COLO668 (cell line): ENCODE data around the gene RTKN2.
"Not testable (repeated sequence)": the region's sequence is repeated elsewhere in the genome, so short reads cannot be mapped to it uniquely, and the experiment has no call there.

Experiments used
- DNase-seq: peaks from one replicate; lab custom pipeline; 2025; ENCODE audit not compliant: unreplicated experiment; lab: John Stamatoyannopoulos, UW

Gene RTKN2, protein sequence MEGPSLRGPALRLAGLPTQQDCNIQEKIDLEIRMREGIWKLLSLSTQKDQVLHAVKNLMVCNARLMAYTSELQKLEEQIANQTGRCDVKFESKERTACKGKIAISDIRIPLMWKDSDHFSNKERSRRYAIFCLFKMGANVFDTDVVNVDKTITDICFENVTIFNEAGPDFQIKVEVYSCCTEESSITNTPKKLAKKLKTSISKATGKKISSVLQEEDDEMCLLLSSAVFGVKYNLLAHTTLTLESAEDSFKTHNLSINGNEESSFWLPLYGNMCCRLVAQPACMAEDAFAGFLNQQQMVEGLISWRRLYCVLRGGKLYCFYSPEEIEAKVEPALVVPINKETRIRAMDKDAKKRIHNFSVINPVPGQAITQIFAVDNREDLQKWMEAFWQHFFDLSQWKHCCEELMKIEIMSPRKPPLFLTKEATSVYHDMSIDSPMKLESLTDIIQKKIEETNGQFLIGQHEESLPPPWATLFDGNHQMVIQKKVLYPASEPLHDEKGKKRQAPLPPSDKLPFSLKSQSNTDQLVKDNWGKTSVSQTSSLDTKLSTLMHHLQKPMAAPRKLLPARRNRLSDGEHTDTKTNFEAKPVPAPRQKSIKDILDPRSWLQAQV

DNA sequence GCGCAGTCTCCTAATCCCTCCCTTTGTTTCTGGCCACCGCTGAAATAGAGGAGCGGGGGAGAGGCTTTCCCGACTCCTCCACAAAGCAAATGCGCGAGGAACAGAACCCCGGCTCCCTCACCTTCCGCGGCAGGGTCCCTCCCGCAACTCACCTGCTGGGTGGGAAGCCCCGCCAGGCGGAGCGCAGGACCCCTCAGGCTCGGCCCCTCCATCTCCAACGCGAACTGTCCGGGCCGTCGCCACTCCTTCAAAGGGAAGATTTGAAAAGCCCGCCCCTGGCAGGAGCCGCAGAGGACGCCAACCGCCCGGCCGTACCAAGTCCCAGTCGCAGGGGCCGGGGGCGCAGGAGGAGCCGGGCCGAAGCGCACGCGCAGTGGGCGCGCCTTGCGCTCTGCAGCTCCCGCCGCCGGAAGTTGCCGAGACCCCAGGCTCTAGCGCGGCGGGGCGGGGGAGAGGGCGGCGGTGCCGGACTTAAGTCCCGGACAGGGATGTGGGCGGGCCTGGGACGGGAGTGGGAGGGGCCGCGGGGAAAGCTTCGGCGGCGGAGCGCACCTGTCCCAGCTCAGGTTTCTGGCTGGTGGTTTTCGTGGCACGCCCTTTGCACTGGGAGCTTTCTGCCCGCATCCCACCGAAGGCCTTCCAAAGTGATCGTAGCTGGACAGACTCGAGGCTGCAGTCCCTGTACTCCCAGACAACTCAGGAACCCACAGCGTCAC is at the start of gene RTKN2:
Gene RTKN2 (minus strand): TSS at position 446 of the 716 bp plus-strand sequence. CDS start 234 bp downstream, at position 212.
- DNase-seq = peak; percentile 94

DNA sequence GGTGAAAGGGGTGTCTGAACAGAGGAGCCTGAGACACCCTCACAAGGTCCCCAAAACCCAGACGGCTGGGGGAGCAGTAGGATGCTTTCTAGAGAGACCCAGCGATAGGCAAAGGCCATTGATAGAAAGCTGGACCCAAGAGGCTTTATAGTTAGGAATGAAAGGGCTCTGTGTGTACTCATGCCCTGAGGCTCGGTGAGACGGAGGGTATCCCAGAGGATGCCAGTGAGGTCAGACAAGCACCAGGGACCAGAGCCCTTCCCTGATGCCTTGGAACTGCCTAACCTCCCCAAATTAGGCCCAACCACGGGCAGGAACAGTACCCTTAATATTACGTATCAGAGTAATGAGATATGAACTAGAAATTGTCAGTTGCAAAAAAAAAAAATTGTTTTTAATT is 48.6 kb upstream of the RTKN2 start:
- DNase-seq = no peak

DNA sequence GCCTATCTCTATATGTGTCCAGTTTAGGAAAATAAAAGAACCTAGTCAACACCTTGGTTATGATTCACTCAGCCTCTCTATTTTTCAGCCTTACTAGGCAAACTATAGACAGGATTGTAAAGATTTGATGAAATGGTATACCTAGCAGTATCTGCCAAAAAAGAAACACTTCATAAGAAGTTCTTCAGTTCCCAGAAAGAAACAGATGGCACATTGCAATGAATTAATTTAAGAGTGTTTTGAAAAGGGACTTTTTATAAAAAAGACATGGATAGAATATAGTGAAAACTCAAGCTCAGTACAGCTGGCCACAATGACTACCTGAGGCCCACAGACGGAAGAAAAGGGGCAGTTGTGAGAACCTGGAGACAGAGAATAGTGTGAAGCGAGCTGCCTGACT is 40.6 kb upstream of the RTKN2 start:
- no peak for DNase-seq

DNA sequence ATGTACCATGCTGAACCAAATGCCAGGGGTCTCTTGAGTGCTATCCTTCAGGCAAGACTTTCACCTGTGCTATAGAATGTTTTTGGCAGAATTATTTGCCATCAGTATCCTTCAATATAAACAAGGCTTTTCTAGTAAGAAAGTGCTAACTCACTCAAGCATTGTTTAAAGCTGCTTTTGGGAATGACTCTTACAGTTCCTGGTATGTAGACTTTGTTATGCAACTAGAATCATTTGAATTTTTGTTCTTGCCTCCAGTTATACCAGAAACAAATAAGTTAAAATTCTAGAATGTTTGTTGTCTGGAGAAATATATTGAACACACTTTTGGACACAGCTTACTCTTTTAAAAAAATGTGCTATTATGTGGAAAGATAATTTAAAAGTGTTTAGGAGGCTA is 39.5 kb upstream of the RTKN2 start:
- DNase-seq = no peak

DNA sequence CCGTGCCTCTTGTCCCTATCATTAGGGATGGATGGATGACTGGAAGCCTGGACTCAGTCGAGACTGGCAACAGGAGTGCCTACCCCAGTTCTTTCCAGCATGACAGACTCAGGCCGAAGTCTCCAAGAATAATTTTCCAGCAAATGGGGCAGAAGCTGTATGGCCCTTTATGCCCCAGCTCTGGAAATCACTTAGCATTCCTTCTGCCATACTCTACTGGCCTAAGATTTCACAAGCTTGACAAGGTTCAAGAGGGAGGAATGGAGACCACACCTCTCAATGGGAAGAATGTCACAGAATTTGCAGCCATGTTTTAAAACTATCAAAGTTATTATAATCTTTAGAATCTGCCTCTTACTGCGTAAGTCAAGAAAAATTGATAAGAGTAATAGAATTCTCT is 39.0 kb upstream of the RTKN2 start:
- no peak for DNase-seq

DNA sequence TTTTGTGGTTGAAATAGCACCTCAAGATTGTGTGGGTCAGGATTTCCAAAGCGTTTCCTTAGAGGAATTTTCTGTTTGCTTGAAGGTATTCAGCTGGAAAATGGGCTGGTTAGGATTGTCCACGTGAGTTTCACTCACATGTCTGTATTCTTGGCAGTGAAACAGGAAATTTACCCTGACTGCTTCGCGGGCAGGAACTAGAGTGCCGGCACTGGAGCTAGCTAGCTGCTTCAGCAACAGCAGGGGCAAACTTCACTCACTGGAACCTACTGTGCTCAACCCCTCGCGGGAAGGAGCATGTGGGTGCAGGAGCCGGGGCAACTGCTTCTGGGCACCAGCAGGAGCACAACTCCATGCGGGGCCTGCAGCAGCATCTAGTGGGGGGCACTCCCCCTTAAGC is 38.0 kb upstream of the RTKN2 start:
- DNase-seq = no peak

DNA sequence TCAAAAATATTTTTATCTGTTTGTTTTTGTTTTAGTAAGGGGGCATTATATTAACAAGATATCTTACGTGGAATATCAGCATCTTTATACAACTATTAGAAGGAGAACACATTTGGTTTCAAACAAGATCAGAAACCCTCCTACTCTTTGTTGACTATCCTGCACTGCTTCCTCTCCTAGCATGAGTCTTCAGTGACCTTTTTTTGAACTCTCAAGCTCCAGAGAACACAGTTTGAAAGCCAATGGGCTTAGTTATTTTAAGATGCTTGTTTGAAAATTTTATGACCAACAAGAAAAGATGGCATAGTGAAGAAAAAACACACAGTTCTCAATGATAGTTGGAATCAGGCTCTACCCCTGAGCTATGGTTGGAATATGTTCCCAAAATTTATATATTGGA is 37.2 kb upstream of the RTKN2 start:
- DNase-seq = no peak

DNA sequence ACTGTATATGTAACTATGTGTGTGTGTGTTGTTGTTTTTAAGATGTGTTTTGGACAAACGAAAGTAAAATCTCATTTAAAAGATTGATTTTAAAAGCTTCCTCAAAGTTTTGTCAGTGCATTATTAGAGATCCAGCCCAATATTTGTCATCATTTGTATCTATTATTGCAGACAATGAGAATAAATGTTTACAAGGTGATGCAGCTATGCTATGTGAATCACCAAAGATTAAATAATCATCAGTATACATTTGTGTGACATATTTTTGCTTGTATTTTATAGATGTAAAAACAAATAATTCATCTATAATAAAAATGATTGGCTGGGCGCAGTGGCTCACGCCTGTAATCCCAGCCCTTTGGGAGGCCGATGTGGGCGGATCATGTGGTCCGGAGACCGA is 35.3 kb upstream of the RTKN2 start:
- no peak for DNase-seq

DNA sequence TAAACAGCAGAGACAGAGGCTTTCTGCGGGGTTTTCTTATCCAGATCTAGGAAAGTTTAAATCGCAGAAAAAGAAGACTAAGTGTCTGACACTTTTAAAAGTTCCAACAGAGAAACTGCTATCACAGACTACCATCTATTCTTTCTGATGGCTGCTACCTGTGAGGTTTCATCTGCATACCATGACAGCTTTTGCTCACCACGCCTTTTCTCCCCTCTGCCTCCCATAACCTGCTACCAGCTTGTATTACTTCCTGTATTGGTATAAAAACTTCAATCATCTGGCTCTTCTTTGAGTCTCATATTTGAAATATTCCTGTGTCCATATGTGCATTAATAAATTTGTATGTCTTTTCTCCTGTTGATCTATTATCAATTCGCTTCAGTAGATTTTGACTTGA is 34.1 kb upstream of the RTKN2 start:
- DNase-seq = no peak

DNA sequence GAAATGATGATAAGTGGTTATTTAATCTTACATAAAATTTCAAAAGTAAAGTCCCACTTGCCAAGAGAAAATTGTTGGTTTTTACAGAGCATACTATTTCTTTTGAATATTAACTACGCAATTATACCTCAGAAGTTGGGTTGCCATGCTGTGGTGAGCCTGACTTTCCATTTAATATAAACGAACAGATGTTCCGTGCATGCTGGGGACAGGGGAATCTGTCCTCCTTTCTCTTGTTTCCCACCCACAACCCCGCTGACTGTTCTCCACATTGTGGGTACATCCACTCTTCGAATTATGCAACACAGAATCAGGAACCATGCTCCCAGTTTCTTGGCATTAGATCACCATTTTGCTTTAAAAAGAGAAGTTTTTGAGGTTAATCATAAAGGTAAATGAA is 29.2 kb upstream of the RTKN2 start:
- DNase-seq = no peak

DNA sequence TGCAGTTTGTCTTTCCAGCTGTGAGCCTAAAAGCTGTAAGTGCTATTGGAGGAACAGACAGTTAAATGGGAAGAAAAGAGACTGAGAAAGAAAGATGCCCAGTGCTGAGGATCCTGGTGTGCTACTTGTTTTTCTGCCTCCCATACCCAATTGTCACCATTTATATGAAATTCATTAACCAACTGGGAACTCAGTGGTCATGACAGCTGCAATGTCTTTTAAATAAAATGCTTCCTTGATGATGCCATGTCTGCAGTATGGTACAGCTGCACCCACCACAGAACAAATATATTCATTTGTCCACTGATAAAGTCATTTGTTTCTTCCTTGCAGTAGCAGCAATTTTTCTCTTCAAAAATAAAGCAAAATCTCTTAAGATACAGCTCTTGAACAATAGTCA is 15.6 kb upstream of the RTKN2 start:
- DNase-seq = no peak

DNA sequence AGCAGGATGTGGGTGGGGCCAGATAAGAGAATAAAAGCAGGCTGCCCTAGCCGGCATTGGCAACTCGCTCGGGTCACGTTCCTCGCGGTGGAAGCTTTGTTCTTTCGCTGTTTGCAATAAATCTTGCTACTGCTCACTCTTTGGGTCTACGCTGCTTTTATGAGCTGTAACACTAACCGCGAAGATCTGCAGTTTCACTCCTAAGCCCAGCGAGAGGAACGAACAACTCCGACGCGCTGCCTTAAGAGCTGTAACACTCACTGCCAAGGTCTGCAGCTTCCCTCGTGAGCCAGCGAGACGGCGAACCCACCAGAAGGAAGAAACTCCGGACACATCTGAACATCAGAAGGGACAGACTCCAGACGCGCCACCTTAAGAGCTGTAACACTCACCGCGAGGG is 12.7 kb upstream of the RTKN2 start:
- not testable (repeated sequence) for DNase-seq

DNA sequence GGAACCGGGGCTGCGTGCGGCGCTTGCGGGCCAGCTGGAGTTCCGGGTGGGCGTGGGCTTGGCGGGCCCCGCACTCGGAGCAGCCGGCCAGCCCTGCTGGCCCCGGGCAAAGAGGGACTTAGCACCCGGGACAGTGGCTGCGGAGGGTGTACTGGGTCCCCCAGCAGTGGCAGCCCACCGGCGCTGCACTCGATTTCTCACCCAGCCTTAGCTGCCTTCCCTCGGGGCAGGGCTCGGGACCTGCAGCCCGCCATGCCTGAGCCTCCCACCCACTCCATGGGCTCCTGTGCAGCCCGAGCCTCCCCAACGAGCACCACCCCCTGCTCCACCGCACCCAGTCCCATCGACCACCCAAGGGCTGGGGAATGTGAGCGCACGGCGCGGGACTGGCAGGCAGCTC is 11.7 kb upstream of the RTKN2 start:
- DNase-seq = not testable (repeated sequence)

DNA sequence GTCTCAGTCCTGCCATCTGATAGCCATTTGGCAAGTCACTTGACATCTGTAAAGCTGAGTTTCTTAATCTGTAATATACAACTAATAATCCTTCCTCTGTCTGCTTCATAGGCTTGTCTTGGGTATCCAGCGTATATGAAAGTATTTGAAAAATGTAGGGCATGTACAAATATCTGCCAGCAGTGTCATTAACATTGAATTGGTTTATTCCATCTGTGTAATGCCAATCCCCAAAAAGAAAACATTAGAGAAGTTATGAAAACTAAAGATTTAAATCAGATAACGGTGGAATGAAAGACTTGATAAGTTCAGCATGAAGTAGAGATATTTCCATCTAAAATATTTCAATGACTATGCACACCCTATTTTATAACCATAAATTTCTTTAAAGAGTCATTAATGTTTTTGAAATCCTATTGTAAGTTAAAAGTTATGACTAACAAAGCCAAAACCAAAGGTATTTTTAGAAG is 9.8 kb upstream of the RTKN2 start:
- no peak for DNase-seq

DNA sequence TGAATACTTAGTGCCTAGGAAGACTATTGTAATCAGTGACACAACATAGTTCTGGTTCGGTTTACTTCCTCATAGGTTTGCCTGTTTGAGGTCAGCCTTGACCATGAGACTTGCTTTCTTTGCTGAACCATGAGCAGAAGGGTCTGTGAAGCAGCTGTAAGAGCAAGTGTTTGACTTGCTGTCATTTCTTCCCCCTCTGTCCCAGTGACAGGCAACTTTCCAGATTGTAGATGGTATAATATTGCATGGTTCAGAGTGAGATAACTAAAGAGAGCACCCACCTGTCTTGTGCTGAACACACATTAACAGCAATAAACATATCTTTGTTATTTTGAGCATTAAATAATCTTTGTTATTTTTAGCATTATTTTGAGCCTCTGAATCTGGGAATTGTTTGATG is 9.3 kb upstream of the RTKN2 start:
- no peak for DNase-seq

DNA sequence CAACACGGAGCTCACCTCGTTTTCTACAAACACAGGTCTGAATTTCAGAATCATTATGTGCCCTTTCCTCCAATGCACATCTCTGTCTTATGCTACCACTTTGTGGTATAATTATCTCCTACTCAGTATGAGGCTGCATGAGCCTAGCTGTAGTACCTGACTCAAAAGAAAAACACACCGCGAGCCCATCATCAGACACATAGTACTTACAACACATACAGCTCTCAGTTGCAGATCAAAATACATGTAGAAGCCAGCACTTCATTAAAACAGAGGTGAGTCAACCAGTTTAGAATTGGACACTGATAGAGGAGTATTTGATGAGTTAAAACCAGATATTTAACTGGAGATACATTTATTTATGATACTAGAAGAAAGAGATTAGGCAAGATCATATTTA is 1.4 kb upstream of the RTKN2 start:
- no peak for DNase-seq

DNA sequence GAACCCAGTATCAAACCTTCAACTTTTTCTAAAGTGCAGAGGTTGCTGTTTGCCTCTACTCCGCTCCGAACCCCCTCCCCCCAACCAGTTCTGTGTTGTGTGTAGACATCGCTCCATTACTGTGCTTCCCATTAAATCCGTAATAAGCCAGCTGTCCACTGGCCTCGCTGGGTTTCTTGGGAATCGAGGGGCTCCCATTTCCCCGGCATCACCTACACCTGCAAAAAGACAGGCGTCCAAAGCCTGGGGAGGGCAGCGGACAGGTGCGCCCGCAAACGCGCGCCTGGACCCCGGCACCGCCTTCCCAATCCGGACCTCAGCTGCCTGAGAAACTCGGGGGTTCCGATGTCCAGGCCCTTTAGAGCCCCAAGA is 631 bp downstream of the RTKN2 start:
- DNase-seq = peak; percentile 38

DNA sequence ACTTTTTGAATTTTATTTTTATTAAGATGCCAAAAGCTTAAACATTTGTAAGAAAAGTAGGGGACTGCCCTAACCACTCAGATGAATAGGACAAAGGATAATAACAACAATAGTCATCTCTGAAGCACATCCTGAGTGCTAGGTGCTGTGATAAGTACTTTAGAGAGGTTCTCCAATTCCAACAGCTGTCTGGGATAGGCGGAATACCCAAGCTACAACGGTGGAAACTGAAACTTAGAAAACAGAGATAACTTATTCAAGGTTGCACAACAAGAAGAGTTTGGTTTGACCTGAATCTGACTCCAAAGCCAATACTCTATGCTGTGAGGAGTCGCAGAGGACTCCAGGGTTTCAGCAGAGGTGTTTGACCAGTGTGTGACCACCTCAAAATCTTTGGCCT is 2.0 kb downstream of the RTKN2 start:
- DNase-seq = no peak

DNA sequence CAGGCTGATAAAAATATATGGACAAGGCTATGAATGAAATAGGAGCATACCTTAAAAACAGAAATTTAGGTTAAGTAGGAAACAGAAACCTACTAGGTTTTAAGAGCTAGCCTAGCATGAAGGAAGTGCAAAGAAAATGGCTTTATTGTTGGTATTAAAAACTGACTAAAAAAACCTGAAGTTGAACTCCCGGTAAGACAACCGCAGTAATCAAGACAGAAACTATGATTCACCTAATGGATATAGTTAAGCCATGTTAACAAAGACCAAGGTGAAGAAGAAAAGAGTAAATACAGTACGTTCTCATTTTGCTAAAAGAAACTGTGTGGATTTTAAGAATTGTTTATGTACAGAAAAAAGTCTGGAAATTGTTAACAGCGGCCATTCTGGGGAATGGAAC is 2.5 kb downstream of the RTKN2 start:
- DNase-seq = no peak

DNA sequence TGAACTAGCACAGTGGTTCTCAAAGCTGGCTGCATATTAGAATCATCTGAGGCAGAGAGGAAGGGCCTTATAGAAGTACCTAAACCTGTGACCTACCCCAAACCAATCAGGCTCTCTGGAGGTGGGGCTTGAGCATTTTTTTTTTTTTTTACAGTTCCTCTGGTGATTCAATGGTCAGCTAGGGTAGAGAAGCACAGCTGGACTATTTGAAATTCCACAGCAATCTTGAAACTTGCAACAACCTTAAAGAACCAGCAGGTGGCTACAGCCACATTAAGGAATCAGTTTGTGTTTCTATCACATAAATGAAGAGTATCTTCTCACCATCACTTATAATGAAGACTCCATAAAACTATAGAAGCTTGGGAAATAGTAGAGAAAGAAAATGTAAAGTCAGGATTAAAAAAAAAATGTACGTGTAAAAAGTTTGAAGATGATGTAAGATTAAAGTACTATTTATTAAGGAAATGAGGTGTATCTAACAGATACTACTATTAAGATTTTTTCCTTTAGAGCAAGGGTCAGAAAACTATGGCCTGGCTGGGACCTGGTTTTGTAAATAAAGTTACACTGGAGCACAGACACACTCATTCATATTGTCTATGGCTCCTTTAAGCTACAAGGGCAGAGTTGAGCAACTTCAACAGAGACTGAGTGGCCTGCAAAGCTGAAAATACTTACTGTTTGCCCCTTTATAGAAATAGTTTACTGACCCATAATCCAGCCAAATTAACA is 3.8 kb downstream of the RTKN2 start:
- DNase-seq = no peak

DNA sequence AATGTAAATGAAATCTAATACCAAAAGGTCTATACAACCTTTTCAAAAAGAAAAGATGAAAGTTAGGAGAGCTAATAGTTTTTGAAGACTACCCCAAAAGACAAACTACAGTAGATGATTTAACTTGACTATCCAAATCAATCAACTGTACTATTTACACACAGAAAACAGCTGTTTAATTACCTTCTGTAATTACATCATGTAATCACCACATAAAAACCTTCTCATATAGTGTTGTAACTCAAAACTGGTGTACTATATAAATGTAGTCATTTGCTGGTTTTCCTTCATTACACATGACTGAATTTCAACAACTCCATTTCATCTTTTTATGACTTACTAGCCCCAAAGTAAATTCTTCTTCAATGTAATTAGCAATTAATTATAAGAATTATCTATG is 4.5 kb downstream of the RTKN2 start:
- no peak for DNase-seq
